ENCODE measurements around the gene SCCPDH. TPM values are rescaled to one million over a fixed set of nuclear protein-coding genes. Genes with fewer than 3 reads are reported as not detected.

The SCCPDH gene
- total and polyA plus RNA-seq, 9 of the 15 experiments (the other 6 are each of a cell fraction or from before 2014, with no cell fraction given), result 7.0 to 61.9 (median 38.3) TPM

DNA sequence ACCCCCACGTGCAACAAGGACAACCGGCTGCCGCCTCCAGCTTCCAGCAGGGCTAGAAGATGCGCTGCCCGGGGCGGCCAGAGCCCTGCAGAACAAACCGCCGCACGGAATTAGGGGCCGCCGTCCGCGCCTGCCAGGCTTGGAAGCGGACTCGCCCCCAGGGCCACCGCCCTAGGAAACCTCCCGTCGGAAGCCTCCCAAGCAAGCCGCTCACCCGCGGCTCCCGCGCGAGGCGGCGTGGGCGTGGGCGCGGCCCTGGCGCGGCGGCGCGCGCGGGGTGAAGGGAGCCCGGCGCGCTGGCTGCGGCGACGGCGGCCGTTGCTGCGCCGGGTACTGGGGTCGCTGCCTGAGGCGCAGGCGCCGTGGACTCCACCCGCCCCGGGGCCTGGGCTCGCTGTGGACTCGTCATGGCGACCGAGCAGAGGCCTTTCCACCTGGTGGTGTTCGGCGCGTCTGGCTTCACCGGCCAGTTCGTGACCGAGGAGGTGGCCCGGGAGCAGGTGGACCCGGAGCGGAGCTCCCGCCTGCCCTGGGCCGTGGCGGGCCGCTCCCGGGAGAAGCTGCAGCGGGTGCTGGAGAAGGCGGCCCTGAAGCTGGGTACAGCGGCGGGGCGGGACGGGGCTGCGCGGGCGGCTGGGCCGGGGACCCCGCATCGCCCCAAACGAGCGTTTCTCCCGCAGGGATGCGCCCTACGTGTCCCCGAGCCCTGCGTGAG lies at the start of gene SCCPDH (continued):
- no peak for TF ChIP-seq PYGO2 (tag; IDR thresholded peaks at IDR 0.05)
- TF ChIP-seq EHMT2 (IDR thresholded peaks at IDR 0.05), result no peak
- no peak for TF ChIP-seq CBX5 (IDR thresholded peaks at IDR 0.05; ENCODE audit: borderline replicate concordance, low read depth)
- no peak for TF ChIP-seq MCM2 (IDR thresholded peaks at IDR 0.05; ENCODE audit: low read depth)
- TF ChIP-seq SETDB1 (IDR thresholded peaks at IDR 0.05; ENCODE audit: low read length), result no peak
- TF ChIP-seq HCFC1 (IDR thresholded peaks at IDR 0.05; ENCODE audit: low read depth, low read length), result no peak
- no peak for TF ChIP-seq FOXA3 (CRISPR knock-in tag; conservative IDR thresholded peaks at IDR 0.05 in 1 of 2, IDR thresholded peaks at IDR 0.05 in 1 of 2)
- TF ChIP-seq ZC3H4 (CRISPR knock-in tag; IDR thresholded peaks at IDR 0.05; ENCODE audit: borderline replicate concordance), result no peak
- TF ChIP-seq FOXK1 (CRISPR knock-in tag; IDR thresholded peaks at IDR 0.05; ENCODE audit: borderline replicate concordance), result no peak
- TF ChIP-seq SMARCE1 (IDR thresholded peaks at IDR 0.05), result no peak
- no peak for TF ChIP-seq POLR3G (IDR thresholded peaks at IDR 0.05; ENCODE audit: extremely low read depth, insufficient read length, insufficient replicate concordance)
- TF ChIP-seq ZNF408 (CRISPR knock-in tag; IDR thresholded peaks at IDR 0.05; ENCODE audit: low read depth), result no peak
- no peak for TF ChIP-seq CTCFL (IDR thresholded peaks at IDR 0.05; ENCODE audit: borderline replicate concordance, insufficient read depth, low read depth, low read length, poor library complexity, severe bottlenecking)
- TF ChIP-seq ZNF551 (CRISPR knock-in tag; IDR thresholded peaks at IDR 0.05), result no peak
- TF ChIP-seq CC2D1A (IDR thresholded peaks at IDR 0.05), result 0 out of 2 replicates have a peak, but pooled peaks have one; percentile 2
- no peak for TF ChIP-seq KHSRP (IDR thresholded peaks at IDR 0.05)
- TF ChIP-seq NR4A1 (CRISPR knock-in tag; IDR thresholded peaks at IDR 0.05), result no peak
- TF ChIP-seq NR4A1 (tag; IDR thresholded peaks at IDR 0.05), result 0 out of 2 replicates have a peak, but pooled peaks have one; percentile 33
- TF ChIP-seq HDAC2 (IDR thresholded peaks at IDR 0.05), result no peak
- TF ChIP-seq CEBPZ (IDR thresholded peaks at IDR 0.05; ENCODE audit: borderline replicate concordance, low read depth, low read length), result no peak
- TF ChIP-seq NCOA1 (IDR thresholded peaks at IDR 0.05; ENCODE audit: low read depth), result no peak
- TF ChIP-seq NCOA4 (IDR thresholded peaks at IDR 0.05; ENCODE audit: partially characterized antibody), result no peak
- TF ChIP-seq, protein P1, sequence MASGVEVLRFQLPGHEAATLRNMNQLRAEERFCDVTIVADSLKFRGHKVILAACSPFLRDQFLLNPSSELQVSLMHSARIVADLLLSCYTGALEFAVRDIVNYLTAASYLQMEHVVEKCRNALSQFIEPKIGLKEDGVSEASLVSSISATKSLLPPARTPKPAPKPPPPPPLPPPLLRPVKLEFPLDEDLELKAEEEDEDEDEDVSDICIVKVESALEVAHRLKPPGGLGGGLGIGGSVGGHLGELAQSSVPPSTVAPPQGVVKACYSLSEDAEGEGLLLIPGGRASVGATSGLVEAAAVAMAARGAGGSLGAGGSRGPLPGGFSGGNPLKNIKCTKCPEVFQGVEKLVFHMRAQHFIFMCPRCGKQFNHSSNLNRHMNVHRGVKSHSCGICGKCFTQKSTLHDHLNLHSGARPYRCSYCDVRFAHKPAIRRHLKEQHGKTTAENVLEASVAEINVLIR (CRISPR knock-in tag; IDR thresholded peaks at IDR 0.05), result no peak
- TF ChIP-seq ZNF57 (CRISPR knock-in tag; IDR thresholded peaks at IDR 0.05), result no peak
- no peak for TF ChIP-seq ZNF444 (CRISPR knock-in tag; IDR thresholded peaks at IDR 0.05)
